ENCODE data around the gene TRMT1L.

Gene TRMT1L

DNA sequence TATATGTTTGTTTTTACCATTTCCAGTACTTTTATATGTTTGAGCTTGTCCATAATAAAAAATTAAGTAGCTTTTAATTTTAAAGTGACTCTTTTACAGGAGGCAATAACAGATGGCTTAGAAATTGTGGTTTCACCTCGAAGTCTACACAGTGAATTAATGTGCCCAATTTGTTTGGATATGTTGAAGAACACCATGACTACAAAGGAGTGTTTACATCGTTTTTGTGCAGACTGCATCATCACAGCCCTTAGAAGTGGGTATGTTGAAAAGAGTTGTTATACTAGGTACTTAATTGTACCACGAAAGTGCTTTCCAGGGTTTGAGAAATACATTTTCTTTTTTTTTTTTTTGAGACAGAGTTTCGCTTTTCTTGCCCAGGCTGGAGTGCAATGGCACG is 65.3 kb downstream of the TRMT1L start (continued):
- TF ChIP-seq, protein P1, sequence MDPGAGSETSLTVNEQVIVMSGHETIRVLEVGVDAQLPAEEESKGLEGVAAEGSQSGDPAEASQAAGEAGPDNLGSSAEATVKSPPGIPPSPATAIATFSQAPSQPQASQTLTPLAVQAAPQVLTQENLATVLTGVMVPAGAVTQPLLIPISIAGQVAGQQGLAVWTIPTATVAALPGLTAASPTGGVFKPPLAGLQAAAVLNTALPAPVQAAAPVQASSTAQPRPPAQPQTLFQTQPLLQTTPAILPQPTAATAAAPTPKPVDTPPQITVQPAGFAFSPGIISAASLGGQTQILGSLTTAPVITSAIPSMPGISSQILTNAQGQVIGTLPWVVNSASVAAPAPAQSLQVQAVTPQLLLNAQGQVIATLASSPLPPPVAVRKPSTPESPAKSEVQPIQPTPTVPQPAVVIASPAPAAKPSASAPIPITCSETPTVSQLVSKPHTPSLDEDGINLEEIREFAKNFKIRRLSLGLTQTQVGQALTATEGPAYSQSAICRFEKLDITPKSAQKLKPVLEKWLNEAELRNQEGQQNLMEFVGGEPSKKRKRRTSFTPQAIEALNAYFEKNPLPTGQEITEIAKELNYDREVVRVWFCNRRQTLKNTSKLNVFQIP (CRISPR knock-in tag; IDR thresholded peaks at IDR 0.05; ENCODE audit: borderline replicate concordance, low read depth): no peak
- TF ChIP-seq ISL1 (CRISPR knock-in tag; IDR thresholded peaks at IDR 0.05) (no peak), OSR1 (CRISPR knock-in tag; IDR thresholded peaks at IDR 0.05) (no peak), PPARA (CRISPR knock-in tag; IDR thresholded peaks at IDR 0.05; ENCODE audit: borderline replicate concordance) (no peak)

DNA sequence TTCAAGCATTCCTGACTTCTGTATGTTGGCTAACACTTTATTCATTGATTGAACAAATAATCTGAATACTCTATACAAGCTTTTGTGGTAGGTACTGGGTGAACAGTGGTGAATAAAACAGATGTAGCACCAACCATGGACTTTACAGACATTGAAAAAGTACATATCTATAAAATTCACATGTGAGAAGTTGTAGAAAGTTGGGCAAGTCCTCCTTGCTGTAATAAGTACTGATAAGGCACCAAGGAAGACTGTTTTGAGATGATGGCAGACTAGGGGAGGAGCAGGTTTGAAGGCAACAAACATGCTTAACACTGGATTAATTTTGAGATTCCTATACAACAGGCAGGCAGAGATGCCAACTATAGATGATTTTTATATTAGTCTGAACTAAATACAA is 69.0 kb downstream of the TRMT1L start:
- no peak for ATAC-seq
- TF ChIP-seq, protein P2, sequence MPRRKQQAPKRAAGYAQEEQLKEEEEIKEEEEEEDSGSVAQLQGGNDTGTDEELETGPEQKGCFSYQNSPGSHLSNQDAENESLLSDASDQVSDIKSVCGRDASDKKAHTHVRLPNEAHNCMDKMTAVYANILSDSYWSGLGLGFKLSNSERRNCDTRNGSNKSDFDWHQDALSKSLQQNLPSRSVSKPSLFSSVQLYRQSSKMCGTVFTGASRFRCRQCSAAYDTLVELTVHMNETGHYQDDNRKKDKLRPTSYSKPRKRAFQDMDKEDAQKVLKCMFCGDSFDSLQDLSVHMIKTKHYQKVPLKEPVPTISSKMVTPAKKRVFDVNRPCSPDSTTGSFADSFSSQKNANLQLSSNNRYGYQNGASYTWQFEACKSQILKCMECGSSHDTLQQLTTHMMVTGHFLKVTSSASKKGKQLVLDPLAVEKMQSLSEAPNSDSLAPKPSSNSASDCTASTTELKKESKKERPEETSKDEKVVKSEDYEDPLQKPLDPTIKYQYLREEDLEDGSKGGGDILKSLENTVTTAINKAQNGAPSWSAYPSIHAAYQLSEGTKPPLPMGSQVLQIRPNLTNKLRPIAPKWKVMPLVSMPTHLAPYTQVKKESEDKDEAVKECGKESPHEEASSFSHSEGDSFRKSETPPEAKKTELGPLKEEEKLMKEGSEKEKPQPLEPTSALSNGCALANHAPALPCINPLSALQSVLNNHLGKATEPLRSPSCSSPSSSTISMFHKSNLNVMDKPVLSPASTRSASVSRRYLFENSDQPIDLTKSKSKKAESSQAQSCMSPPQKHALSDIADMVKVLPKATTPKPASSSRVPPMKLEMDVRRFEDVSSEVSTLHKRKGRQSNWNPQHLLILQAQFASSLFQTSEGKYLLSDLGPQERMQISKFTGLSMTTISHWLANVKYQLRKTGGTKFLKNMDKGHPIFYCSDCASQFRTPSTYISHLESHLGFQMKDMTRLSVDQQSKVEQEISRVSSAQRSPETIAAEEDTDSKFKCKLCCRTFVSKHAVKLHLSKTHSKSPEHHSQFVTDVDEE (CRISPR knock-in tag; IDR thresholded peaks at IDR 0.05): no peak
- TF ChIP-seq, protein P1 (CRISPR knock-in tag; IDR thresholded peaks at IDR 0.05; ENCODE audit: borderline replicate concordance, low read depth): no peak
- TF ChIP-seq ZFP30 (CRISPR knock-in tag; IDR thresholded peaks at IDR 0.05) (no peak), ESRRG (CRISPR knock-in tag; IDR thresholded peaks at IDR 0.05) (no peak), ZNF8 (CRISPR knock-in tag; IDR thresholded peaks at IDR 0.05) (no peak), OSR1 (CRISPR knock-in tag; IDR thresholded peaks at IDR 0.05) (no peak), BACH2 (CRISPR knock-in tag; IDR thresholded peaks at IDR 0.05; ENCODE audit: borderline replicate concordance) (no peak), GLIS3 (CRISPR knock-in tag; IDR thresholded peaks at IDR 0.05) (no peak), ARNTL (CRISPR knock-in tag; IDR thresholded peaks at IDR 0.05; ENCODE audit: borderline replicate concordance, low read depth) (no peak), ZFP3 (CRISPR knock-in tag; IDR thresholded peaks at IDR 0.05) (no peak)
- TF ChIP-seq, protein P3, sequence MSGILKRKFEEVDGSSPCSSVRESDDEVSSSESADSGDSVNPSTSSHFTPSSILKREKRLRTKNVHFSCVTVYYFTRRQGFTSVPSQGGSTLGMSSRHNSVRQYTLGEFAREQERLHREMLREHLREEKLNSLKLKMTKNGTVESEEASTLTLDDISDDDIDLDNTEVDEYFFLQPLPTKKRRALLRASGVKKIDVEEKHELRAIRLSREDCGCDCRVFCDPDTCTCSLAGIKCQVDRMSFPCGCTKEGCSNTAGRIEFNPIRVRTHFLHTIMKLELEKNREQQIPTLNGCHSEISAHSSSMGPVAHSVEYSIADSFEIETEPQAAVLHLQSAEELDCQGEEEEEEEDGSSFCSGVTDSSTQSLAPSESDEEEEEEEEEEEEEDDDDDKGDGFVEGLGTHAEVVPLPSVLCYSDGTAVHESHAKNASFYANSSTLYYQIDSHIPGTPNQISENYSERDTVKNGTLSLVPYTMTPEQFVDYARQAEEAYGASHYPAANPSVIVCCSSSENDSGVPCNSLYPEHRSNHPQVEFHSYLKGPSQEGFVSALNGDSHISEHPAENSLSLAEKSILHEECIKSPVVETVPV (CRISPR knock-in tag; IDR thresholded peaks at IDR 0.05): no peak
- TF ChIP-seq, protein P4, sequence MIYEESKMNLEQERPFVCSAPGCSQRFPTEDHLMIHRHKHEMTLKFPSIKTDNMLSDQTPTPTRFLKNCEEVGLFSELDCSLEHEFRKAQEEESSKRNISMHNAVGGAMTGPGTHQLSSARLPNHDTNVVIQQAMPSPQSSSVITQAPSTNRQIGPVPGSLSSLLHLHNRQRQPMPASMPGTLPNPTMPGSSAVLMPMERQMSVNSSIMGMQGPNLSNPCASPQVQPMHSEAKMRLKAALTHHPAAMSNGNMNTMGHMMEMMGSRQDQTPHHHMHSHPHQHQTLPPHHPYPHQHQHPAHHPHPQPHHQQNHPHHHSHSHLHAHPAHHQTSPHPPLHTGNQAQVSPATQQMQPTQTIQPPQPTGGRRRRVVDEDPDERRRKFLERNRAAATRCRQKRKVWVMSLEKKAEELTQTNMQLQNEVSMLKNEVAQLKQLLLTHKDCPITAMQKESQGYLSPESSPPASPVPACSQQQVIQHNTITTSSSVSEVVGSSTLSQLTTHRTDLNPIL (CRISPR knock-in tag; IDR thresholded peaks at IDR 0.05; ENCODE audit: low read depth): no peak

DNA sequence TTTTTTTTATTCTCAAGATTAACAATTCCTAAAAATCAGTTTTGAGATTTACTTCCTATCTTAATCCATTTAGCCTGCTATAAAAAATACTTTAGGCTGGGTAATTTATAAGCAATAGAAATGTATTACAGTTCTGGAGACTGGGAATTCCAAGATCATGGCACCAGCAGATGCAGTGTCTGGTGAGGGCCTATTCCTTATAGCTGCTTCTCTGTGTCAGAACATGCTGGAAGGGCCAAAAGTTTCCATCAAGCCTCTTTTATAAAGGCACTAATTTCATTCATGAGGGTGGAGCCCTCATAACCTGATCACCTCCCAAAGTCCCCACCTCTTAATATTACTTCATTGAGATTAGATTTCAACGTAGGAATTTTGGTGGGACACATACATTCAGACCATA is 69.7 kb downstream of the TRMT1L start:
- TF ChIP-seq OSR1 (CRISPR knock-in tag; IDR thresholded peaks at IDR 0.05) (no peak), ZFP3 (CRISPR knock-in tag; IDR thresholded peaks at IDR 0.05) (no peak), ZC3H10 (CRISPR knock-in tag; IDR thresholded peaks at IDR 0.05) (no peak), GLIS3 (CRISPR knock-in tag; IDR thresholded peaks at IDR 0.05) (no peak), ESRRG (CRISPR knock-in tag; IDR thresholded peaks at IDR 0.05) (no peak), BACH2 (CRISPR knock-in tag; IDR thresholded peaks at IDR 0.05; ENCODE audit: borderline replicate concordance) (no peak)
- TF ChIP-seq, protein P3 (CRISPR knock-in tag; IDR thresholded peaks at IDR 0.05): no peak
- TF ChIP-seq, protein P4 (CRISPR knock-in tag; IDR thresholded peaks at IDR 0.05; ENCODE audit: low read depth): no peak
- no peak for ATAC-seq

All from SK-N-SH treated with all-trans-retinoic acid at 6 μM for 48 hours (cell line).